Transverse colon (tissue), 4 donors: ENCODE measurements around the gene PHF21A.

Source experiments
- EP300 ChIP-seq: sonication (generic); formaldehyde crosslinking; IDR thresholded peaks from one replicate; pipeline ENCODE4 v1.6.1; 2017; ENCODE audit warnings: antibody characterized with exemption, low read depth
- POLR2AphosphoS5 ChIP-seq, 3 donors: sonication (generic); formaldehyde crosslinking; IDR thresholded peaks; one replicate each; pipeline ENCODE4 v1.6.1; 2016; ENCODE audit warnings: antibody characterized with exemption in 3 of 3
- TF ChIP-seq, protein P1 (sequence below), 5 experiments: fragments of 200-600 bp in 3 of 5; fragments of 450-650 bp in 2 of 5; sonication (generic) in 3 of 5; IDR thresholded peaks; 1 replicate in 2 of 5; 2 replicates in 3 of 5; pipeline ENCODE4 v1.5.1; 2016 to 2017; ENCODE audit warnings: antibody characterized with exemption in 5 of 5, inconsistent platforms in 3 of 5, mild to moderate bottlenecking in 2 of 5, moderate library complexity in 1 of 5

DNA sequence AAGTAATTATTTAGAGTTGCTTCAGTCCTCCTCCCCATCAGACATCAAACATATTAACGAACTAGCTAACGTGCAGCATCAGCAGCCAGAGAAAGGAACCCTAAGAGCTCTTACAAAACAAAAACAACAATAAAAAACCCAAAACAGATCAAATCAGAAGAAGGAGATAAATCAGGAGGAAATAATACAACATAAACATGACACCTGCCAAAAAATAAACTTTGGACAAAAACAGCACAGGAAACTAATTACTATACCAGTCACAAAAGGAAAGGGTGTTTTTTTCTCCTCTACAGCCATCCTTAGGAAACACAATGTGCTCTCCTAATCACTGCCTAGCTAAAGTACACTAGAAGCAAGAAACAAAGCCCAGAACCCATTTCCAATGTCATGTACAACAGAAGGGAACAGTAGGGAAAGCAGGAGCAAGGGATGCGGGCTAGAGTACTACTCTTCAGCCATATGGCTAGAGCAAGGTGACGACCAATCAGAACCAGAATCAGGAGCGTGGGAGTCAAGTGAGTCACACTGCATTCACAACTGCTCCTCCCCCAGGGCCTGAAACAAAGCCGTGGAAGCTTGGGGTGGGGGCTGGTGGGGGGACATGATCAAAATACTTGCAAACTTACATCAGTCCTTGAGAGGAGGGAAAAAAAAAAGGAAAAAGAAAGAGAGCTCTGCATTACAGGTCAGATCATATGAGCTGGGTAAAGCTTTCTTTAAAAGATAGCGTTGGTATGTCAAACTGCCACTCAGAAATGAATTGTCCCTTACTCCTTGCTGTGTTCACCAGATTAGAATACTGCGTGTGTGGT lies 138.4 kb downstream of the PHF21A start:
- TF ChIP-seq, protein P1, sequence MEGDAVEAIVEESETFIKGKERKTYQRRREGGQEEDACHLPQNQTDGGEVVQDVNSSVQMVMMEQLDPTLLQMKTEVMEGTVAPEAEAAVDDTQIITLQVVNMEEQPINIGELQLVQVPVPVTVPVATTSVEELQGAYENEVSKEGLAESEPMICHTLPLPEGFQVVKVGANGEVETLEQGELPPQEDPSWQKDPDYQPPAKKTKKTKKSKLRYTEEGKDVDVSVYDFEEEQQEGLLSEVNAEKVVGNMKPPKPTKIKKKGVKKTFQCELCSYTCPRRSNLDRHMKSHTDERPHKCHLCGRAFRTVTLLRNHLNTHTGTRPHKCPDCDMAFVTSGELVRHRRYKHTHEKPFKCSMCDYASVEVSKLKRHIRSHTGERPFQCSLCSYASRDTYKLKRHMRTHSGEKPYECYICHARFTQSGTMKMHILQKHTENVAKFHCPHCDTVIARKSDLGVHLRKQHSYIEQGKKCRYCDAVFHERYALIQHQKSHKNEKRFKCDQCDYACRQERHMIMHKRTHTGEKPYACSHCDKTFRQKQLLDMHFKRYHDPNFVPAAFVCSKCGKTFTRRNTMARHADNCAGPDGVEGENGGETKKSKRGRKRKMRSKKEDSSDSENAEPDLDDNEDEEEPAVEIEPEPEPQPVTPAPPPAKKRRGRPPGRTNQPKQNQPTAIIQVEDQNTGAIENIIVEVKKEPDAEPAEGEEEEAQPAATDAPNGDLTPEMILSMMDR (IDR thresholded peaks at IDR 0.05) = no peak
- no peak for TF ChIP-seq POLR2AphosphoS5 (IDR thresholded peaks at IDR 0.05)
- no peak for TF ChIP-seq EP300
